Measurements from ENCODE around the gene ATXN1.

- TF ChIP-seq REST (IDR thresholded peaks at IDR 0.05; ENCODE audit: insufficient replicate concordance, low read depth) = no peak
- TF ChIP-seq CTCF (IDR thresholded peaks at IDR 0.05; ENCODE audit: insufficient read depth, low read length) = no peak
Observed at GRCh38 chr6:16406966-16407365, 354.3 kb downstream of the ATXN1 start.

All from HL-60 (cell line).